Glomerular visceral epithelial cell (primary cell): ENCODE data around the gene LDLRAP1.

Experiments
- DNase-seq: peaks from one replicate; pipeline ENCODE4 v3.0.0-alpha.2; 2016; ENCODE audit errors: extremely low spot score

The LDLRAP1 gene

DNA sequence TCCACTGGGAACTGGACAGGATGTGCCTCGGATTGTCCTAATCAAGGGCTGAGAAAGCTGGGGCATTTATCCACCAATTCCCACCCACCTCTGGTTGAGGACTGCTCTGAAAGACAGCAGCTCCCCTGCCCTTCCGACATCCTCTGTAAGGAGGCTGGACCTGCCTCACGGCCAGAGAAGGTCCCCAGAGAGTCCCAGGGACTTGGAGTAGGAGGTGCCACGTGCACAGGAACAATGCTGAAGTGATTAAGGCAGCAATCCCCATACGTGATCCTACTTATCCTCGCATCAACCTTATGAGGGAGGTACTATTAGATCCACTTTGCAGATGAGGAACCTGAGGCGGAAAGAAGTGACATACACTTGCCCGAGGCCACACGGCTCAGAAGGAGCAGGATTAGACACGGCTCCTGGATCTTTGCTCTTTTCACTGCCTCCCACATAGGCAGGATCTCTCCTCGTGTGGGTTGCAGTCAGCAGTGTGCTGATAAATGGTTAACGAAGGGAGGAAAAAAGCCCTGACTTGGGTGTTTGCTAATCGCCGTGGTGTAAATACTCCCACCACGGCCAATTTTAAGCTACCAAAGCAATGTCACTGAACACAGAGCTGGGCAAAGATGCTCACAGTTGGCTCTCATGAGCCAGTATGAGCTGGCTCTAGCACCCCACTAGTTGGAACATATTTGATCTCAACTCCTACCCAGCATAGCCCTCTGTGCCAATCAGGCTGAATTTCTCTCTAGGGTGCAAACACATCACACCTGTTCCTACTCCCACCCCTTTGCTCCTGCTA, 18.6 kb upstream of the LDLRAP1 start:
- DNase-seq = no peak

DNA sequence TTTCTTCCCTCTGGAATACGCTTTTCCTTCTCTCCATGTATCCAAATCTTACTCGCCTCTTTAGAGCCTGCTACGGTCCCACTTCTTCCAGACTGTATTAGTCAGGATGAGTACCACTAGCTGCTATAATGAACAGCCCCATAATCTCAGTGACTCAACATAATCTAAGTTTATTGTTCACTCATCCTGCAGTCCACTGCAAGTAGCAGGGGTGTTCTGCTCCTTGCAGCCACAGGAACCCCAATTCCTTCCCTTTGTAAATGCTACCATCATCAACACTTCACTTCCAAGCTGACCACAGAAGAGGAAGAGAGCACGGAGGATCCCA, 18.1 kb upstream of the LDLRAP1 start:
- DNase-seq = no peak

DNA sequence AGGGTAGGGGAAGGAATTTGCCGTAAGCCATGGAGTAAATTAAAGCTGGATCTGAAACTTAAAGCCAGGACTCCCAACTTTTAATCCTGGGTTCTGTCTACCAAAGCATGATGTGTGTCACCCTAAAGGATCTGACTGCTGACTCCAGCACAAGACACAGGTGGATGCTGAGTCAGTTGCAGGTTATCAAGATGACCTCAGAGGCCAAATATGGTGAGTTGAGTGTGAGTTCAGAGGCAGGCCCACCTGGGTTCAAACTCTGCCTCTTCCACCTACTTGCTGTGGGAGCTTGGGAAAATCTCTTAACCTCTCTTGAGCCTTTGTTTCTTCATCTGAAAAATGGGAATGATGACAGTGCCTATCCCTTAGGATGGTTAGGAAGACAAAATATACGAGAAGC, 16.7 kb upstream of the LDLRAP1 start:
- no peak for DNase-seq

DNA sequence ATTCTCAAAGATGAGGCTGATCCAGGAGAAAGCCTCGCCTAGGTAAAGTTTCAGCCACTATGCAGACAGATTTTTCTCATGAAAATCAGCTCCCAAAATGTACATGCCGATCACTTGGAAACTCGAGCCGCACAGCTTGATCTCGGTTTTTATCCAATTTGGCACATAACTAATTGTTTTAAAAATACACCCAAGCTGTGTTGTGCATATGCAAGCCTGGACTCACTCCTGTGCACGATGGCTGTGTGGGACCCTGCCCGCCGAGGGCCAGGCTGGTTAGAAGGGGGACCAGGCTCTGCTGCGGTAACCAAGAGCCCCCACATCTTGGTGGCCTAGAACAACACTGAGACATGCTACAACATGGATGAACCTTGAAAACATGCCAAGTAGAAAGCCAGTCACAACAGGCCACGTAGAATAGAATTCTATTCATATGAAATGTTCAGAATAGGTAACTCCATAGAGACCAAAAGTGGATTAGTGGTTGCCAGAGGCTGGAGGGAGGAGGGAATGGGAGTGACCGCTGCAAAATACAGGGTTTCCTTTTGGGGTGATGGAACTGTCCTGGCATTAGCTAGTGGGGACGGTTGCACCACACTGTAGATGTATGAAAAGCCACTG, 16.1 kb upstream of the LDLRAP1 start:
- no peak for DNase-seq

DNA sequence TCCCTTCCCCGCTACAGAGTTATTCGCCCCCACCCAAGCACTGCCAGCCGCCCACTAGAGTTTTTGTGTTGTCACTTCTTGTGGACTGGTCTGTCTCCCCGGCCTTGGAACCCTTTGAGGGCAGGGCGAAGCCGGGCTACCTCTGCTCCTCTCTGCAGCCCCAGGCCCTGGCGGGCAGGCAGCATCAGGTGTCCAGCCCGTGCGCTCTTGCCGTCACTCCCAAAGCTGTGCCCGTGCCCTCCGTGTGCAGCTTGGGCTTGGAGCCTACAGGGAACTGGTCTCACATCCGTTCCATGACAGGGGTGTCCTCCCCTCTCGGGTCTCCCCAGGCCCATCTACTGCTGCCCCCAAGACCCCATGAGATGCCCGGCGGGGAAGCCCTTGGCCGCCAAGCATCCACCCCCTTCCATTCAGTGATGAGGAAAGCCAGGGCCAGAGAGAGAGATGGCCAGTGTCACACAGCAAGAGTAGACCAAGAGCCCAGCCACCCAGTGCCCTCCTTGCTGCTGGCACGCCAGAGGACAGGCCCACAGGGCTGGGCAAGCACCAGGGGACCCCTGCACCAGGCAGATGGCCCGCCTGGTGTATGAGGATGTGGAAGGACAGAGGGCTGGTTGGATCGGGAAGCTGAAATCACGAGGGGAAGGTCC, 15.3 kb upstream of the LDLRAP1 start:
- DNase-seq = no peak

DNA sequence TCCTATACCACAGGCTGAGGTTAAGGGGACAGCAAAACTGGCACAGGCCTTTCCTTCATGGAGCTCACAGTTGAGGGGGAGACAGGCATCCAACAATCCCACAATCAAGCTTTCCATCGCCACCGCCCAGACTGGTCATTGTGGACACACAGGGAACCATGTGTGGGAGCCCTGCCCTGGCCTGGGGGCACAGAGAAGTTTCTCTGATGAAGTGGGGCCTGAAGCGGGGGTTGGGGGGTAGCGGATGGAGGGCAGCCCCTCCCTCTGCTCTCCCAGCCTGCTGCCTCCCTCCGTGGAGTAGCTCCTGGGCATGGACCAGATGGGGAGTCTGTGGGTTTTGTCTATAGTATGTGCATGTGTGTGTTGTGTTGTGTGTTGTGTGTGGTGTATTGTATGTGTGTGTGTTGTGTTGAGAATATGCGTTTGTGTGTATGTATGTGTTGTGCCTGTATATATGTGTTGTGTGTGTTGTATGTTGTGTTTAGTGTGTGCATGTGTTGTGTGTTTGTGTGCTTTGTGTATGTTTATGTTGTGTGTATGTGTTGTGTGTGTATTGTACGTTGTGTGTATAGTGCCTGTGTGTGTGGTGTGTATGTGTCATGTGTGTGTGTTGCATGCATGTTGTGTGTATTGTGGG, 14.4 kb upstream of the LDLRAP1 start:
- DNase-seq = no peak

DNA sequence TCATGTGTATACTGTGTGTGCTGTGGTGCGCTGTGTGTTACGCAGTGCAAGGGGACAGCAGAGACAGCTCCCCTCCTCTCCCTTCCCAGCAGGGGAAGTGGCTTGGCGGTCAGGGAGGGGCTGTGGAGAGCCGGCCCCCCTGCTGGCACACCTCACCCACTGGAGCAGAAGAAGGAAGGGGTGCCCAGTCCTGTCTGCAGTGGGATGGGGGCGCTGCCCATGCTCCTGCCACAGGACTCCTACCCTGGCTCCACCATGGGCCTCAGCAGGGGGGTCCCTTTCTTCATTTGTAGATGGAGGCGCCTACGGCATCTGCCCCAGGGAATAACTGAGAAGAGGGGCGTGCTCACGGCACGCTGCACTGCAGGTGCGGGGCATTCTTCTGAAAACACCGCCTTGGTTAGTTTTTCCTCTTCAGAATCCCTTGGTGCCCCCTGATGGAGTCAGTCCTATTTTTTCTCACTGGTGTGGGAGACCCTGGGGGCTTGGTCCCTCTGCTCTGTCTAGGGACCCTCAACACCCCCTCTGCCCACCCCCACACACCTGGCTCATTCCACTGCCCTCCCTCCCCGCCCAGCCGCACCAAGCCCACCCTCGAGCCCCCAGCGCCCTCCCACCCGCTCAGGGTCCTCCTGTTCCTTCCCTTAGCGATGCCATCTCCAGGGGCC, 13.8 kb upstream of the LDLRAP1 start:
- DNase-seq = no peak

DNA sequence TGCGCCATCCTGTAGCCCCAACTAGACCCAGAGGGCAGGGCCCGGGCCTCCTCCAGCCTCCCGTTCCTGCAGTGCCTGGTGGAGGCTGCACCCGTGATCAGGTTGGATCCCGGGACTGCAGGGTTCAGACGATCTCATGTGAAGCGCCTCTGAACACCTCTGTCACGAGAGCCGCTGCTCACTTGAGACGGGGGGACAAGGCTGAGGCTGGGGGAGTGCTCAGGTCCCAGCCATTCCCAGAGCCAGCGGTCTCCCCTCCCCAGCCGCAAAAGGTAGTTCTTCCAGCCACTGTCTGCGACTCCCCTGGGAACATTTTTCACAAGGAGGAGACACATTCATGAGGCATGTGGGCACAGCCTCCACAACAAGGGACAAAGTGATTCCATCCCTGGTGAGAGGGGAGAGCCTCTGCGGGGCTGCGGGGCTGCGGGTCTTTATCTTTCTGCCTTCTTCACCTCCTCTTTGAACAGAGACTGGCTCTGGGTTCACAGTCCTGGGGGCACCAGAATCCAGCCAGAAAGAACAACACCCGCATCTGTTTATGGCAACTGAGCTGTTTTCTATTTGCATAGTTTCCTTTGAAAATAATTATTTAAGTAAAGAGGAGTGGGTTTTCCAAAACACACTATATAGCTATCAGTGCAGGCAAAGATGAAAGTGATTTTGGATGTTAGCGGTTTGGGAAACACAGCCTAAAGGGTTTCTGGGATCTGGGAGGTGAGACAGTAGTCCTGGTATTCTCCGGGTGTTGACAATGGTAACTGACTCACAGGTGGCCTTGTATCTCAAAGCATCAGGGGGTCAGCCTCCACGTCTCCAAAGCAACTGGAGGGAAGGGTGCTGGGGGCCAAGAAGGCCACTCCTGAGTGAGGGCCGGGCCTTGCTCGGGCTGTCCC, 13.0 kb upstream of the LDLRAP1 start:
- no peak for DNase-seq

DNA sequence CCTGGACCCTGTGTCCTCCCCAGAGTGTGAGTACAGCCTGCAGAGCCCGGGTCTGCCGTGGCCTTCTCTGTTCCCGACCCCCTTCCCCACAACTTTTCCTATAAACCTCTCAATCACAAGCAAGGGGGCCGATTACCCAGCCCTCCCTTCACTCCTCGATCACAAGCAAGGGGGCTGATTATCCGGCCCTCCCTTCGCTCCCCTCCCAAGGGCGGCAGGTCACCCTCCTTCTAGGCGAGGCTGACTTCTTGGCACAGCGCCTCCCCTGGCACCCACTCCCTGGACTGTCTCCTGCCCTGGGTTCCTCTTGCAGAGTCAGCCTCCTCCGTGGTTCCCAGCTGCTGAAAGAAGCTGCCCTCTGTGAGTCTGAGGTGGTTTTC, 12.3 kb upstream of the LDLRAP1 start:
- no peak for DNase-seq

DNA sequence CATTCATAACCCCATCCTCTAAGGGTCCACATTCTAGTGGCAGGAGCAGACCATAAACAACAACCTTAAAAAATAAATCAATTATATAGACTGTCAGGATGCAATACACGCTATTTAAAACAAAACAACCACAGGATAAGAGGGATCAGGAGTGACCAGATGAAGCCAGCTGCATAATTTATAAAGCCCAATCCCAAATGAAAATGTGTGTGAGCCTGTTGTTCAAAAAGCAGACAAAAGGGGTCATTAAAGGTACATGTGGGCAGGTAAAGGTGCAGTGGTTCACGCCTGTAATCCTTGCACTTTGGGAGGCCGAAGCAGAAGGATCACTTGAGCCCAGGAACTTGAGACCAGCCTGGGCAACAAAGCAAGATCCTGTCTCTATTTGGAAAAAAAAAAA, 10.4 kb upstream of the LDLRAP1 start:
- DNase-seq = no peak

DNA sequence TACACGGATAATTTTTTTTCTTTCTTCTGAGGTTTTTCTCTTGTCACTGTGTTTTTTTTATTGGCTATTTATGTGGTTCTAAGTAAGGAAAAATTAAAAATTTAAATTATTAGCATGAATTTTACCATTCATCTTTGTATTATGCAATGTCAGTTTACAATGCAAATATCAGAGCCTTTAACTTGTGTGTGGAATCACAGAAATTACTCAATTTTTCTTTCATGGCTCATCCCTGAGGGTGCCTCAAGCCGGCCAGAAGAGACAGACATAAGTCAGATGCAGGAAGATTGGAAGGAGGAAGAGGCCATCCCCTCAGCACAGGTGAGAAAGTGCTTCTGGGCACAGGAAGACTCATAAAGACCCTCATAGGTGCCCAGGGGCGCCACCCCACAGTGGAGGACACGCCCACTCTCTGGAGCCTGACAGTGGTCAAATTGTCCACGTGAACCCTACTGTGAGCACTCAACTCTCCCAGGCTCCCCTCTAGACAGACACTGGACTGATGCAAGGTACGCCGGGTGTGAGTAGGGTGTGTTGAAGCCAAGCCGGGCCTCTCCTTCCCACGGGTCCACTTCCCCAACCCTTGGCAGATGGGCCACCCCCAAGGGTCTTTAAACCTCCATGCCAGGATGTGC, 9.5 kb upstream of the LDLRAP1 start:
- DNase-seq = no peak

DNA sequence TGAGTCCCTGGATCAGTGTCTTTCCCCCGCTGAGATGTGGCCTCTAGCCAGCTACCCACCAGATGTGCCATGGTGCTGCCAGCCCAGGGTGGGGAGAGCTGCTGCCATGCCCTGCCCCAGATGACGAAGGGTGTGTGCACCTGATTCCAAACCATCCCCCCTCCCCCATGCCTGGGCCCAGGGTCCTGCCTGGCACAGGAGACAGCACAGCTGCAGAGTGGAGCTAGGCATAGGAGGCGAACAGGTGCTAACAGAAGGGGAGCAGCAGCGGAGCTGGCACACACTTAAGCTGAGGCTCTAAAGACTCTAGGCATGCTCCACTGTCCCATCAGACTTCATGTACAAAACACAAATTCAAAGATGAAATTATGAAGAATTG, 9.0 kb upstream of the LDLRAP1 start:
- DNase-seq = no peak

DNA sequence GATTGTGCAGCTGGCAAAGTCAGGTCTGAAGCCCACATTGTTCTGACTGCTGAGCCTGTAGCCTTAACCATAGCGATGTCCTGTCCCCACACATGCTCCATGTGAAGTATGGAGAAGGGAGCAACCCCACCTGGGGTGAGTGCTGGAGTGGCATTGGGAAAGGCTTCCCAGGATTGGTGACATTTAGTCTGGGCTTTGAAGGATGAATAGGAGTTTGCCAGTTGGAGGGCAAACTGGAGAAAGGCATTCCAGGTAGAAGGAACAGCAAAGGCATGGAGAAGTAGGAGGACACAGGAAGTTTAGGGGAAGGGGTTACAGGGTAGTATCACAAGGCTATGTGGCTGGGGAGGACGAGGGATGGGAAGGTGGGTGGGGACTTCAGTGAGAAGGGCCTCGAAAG, 7.3 kb upstream of the LDLRAP1 start:
- no peak for DNase-seq

DNA sequence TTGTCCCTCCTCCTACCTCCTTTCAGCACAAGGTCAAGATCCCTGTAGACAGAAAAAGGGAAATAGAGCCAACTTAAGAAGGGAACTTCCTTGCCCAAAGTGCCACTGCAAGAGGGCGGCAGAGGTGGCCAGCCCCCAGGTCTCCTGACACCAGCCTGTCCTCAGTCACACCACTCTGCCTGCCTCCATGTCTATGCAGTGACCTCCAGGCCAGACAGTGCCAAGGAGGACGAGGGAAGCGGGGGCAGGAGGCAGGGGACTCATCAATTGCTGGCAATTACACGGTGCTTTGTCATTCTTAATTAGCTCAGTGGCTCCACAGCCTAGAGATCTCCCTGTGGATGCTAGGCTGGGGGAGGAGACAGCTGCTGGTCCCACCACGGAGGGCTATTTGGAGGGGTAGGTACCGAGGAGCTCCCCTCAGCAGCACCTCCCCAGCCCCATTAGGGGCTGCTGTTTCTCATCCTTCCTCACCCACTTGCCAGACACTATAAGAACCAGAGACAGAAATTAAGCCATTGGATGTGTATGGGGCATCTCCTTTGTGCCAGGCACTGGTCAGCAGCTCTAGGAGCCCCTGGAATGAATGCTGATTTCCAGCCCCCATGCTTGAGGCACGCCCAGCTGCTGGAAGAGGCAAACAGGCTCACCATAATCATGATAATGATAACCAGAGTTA, 6.1 kb upstream of the LDLRAP1 start:
- DNase-seq = no peak

DNA sequence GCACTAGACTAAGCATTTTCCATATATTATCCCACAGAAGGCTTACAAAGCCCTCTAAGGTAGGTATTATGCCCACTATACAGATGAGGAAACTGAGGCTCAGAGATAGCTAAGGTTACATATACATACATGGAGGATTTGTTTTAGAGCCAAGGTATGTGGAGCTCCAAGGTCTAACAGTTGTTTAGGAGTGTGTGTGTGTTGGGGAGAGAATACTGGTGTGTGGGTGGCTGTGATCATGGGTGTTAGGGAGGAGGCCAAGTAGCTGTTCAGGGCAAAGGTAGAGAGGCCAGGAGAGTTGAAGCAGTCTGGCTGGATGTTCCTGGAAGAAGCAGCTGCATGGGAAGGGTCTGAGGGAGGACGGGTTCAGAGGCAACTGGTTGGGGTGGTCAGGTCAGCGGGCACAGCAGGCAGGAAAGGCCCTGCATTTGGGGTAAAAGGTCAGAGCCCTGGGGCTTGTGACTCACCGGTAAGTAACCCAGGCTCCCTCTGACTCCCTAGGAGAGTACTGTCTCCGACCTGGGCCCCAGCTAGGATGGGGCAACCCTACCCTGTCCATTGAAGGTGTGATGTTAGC, 5.1 kb upstream of the LDLRAP1 start:
- no peak for DNase-seq

DNA sequence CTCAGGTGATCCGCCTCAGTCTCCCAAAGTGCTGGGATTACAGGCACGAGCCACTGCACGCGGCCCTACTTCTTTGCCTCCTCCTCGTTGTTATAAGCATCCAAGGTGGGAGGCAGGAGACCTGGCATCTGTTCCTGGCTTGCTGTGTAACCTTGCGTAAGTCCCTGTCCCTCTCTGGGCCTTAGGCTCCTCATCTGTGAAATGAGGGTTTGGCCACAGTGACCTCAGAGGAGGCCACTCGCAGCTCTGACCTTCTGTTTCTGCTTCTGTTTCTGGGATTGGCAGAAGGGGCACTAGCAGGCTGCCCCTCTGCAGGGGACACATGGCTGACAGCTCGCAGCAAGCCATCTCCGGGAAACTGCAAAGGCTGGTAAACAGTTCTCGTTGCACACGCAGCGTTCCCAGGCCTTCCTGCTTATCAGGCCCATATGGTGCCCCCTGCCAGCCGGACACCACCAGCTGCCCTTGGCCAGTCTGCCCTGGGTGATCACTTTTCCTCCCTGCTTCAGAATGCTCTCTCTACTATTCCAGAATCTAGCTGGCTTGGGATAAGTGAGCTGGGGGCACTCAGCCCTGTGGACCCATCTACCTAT, 2.6 kb upstream of the LDLRAP1 start:
- no peak for DNase-seq

DNA sequence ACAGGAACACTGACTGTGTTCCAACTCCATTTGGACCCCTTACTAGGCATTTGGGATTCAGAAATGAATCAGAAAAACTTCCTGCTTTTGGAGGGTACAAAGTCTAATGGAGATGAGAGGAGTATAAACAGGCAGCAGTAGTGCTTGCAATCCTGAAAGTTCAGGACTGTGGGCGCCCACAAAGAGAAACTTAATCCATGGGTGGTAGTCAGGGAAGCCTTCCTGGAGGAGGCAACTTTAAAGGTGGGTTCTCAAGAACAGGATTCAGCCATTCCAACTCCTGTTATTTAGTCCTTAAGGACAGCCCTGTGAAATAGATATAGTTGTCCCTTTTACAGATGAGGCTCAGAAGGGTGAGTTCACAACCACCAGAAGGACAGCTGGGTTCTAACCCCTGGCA, 2.0 kb upstream of the LDLRAP1 start:
- no peak for DNase-seq

DNA sequence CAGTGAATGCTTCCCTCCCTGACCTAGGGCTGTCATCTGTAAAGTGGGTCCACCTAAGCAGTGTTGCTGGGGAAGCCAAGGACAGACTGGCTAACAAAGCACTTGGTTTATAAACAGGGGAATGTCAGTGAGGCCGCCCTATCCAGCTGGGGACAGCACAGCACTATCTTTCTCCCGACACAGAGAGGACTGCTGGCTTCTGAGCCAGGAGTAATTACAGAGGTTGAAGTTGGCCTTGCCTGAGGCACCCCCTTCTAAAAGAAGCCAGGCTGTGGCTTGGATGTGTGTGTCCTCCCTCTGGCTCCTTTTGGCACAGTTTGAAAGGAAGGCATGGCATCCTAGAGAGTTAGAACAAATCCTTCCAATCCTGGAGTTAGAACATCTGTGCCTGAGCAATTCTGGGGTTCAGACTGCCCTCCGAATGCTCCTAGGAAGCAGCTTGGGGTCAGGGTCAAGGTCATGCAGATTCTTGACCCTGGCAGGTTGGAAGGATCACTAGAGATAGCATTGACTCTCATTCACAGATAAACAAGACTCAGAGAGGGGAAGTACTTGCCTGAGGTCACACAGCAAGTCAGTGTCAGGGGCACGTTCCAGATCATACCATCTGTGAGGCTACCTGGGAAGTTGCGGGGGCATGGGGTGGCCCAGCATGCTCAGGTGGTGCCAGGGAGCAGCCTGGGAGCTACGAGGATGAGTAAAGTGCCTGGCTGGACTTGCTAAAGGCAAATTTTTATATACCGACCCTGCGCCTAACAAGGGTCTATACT, 1.3 kb upstream of the LDLRAP1 start:
- no peak for DNase-seq

DNA sequence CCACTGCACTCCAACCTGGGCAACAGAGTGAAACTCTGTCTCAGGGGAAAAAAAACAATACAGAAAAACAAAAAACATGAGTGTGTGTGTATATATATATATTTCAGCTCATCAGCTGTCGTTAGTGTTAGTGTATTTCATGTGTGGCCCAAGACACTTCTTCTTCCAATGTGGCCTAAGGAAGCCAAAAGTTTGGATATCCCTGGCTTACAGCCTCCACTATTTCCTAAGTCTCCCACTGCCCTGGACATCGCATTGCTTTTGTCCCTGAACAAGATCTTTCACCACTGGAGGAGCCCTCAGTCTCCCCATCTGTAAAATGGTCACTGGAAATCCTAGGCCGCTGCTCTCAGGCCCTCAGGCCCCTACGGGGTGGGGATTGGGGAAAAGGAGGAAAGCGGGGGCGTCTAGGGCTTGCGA, 391 bp upstream of the LDLRAP1 start:
- no peak for DNase-seq
